ENCODE measurements around the gene CD8B.

CD8B gene

GRCh38 chr2:86818957-86819356 is 42.7 kb downstream of the CD8B start:
- Mint-ChIP-seq H3K27ac (no peak overlapping the region), H3K4me1 (no peaks in the 10 kb centered on the region), H3K9me3 (no peaks in the 10 kb centered on the region), H3K36me3 (peaks cover 2% of the 10 kb centered on the region), H3K4me3 (no peak overlapping the region), H3K27me3 (peaks cover 2% of the 10 kb centered on the region)

GRCh38 chr2:86818114-86818801 is 43.4 kb downstream of the CD8B start:
- Mint-ChIP-seq H3K27ac (no peak overlapping the region), H3K4me3 (no peak overlapping the region), H3K36me3 (peaks cover 2% of the 10 kb centered on the region), H3K9me3 (no peaks in the 10 kb centered on the region), H3K27me3 (peaks cover 1% of the 10 kb centered on the region), H3K4me1 (no peaks in the 10 kb centered on the region)

DNA sequence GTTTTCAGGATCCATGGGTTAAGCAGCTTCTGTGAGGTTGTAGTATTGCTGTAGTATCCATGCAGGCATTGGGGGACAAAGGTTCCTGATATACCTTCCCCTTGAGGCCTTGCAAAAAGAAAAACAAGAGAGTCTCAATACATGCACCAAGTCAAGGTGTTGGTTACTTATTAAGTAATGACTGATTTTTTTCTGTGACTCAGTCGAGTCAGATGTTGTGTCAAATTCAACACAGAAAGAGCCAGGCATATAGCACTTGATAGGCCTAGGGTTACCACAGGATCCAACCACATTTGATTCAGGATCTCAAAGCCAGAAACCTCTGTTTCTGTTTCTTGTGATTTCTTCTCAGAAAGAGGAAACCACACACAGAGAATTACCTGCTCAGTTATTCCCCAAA is 46.1 kb downstream of the CD8B start:
- H3K4me3 Mint-ChIP-seq: no peak overlapping the region
- H3K27me3 Mint-ChIP-seq: peaks cover 13% of the 10 kb centered on the region
- H3K9me3 Mint-ChIP-seq: no peaks in the 10 kb centered on the region
- no peaks in the 10 kb centered on the region for H3K4me1 Mint-ChIP-seq
- H3K36me3 Mint-ChIP-seq: no peaks in the 10 kb centered on the region
- no peak overlapping the region for H3K27ac Mint-ChIP-seq

DNA sequence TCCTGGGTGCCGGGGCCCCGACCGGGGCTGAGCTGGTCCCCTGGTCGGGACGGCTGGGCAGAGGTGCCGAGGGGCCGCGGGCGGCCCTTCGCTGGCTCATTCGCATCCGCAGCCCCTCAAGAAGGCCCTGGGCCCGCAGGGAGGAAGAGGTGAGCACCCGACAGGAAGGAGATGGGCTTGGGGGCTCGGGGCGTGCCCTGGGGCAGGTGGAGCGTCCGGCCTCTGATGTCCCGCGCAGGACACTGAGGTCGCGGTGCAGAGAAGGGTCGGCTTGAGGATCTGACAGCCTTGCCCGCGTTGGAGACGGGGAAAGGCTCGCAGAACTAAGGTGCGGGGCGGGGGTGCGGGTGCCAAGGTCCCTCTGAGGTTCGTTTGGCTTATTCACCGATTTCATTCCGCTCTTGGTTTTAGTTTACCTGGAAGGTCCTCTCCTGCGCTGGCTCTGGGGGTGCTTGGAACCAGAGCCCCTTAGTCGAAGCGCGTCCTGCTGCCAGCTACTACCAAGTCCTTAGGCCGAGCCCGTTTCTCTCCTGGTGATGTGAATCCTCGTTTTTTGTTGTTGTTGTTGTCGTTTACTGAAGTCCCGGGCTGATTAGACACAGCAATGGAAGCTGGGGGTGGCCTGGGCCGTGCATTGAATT is 52.1 kb downstream of the CD8B start:
- H3K27me3 Mint-ChIP-seq: peaks cover 35% of the 10 kb centered on the region
- peak overlapping the region; percentile 60 for H3K4me3 Mint-ChIP-seq
- peaks cover 22% of the 10 kb centered on the region for H3K4me1 Mint-ChIP-seq
- peak overlapping the region; percentile 4 for H3K27ac Mint-ChIP-seq
- H3K36me3 Mint-ChIP-seq: no peaks in the 10 kb centered on the region
- H3K9me3 Mint-ChIP-seq: no peaks in the 10 kb centered on the region

GRCh38 chr2:86808315-86809161 is 53.1 kb downstream of the CD8B start:
- no peaks in the 10 kb centered on the region for H3K9me3 Mint-ChIP-seq
- peaks cover 35% of the 10 kb centered on the region for H3K27me3 Mint-ChIP-seq
- peaks cover 22% of the 10 kb centered on the region for H3K4me1 Mint-ChIP-seq
- peak overlapping the region; percentile 90 for H3K4me3 Mint-ChIP-seq
- H3K36me3 Mint-ChIP-seq: no peaks in the 10 kb centered on the region
- no peak overlapping the region for H3K27ac Mint-ChIP-seq

GRCh38 chr2:86807468-86808275 is 54.0 kb downstream of the CD8B start:
- Mint-ChIP-seq H3K36me3 (no peaks in the 10 kb centered on the region), H3K27me3 (peaks cover 32% of the 10 kb centered on the region), H3K4me3 (peak overlapping the region; percentile 90), H3K27ac (peak overlapping the region; percentile 74), H3K9me3 (no peaks in the 10 kb centered on the region), H3K4me1 (peaks cover 22% of the 10 kb centered on the region)

- peak overlapping the region; percentile 74 for H3K27ac Mint-ChIP-seq
- no peaks in the 10 kb centered on the region for H3K9me3 Mint-ChIP-seq
- H3K36me3 Mint-ChIP-seq: no peaks in the 10 kb centered on the region
- H3K4me1 Mint-ChIP-seq: peaks cover 22% of the 10 kb centered on the region
- H3K4me3 Mint-ChIP-seq: peak overlapping the region; percentile 90
- peaks cover 30% of the 10 kb centered on the region for H3K27me3 Mint-ChIP-seq
These were observed 54.6 kb downstream of the CD8B start for GRCh38 chr2:86807133-86807467.

GRCh38 chr2:86806059-86806857 is 55.4 kb downstream of the CD8B start:
- Mint-ChIP-seq H3K27me3 (peaks cover 24% of the 10 kb centered on the region), H3K27ac (no peak overlapping the region), H3K4me1 (peaks cover 22% of the 10 kb centered on the region), H3K36me3 (no peaks in the 10 kb centered on the region), H3K9me3 (no peaks in the 10 kb centered on the region), H3K4me3 (no peak overlapping the region)

DNA sequence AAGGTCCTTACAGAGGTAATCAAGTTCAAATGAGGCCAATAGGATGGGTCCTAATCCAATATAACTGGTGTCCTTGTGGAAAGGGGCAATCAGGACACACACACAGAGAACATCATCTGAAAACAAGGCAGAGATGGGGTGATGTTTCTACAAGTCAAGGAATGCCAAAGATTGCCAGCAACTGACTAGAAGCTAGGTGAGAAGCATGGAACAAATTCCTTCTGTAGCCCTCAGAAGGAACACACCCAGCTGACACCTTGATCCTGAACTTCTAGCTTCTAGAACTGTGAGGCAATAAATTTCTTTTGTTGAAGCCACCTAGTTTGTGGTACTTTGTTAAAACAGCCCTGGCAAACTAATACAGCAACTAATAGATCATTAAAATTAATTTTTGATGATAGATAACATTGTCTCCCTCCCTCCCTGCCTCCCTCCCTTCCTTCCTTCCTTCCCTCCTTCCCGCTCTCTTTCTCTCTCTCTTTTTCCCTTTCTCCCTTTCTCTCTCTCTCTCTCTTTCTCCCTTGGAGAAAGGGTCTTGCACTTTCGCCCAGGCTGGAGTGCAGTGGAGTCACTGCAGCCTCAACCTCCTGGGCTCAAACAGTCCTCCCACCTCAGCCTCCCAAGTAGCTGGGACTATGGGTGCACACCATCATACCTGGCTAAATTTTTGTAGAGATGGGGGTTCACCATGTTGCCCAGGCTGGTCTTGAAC is 60.7 kb downstream of the CD8B start:
- H3K4me1 Mint-ChIP-seq: no peaks in the 10 kb centered on the region
- H3K9me3 Mint-ChIP-seq: peaks cover 13% of the 10 kb centered on the region
- H3K27me3 Mint-ChIP-seq: peaks cover 2% of the 10 kb centered on the region
- no peak overlapping the region for H3K4me3 Mint-ChIP-seq
- no peak overlapping the region for H3K27ac Mint-ChIP-seq
- peaks cover 9% of the 10 kb centered on the region for H3K36me3 Mint-ChIP-seq

DNA sequence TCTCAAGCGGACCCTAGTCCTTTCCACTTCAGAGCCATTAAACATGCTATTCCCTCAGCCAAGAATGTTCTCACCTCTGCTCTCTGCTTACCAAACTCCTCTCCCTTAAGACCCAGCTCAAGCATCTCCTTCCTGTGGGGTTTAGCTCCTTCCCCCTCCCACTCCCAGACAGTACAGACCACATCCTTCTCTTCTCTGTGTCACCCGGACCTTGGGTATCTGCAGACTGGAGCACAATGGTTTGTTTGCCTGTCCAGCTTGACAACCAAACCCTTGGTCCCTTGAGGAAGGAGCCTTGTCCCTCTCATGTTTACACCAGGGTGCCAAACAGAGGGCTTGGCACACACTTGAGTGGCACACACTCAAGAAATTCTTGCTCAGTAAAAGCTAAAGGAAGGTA is 66.8 kb downstream of the CD8B start:
- peaks cover 16% of the 10 kb centered on the region for H3K36me3 Mint-ChIP-seq
- H3K27ac Mint-ChIP-seq: peak overlapping the region; percentile 16
- peaks cover 24% of the 10 kb centered on the region for H3K4me1 Mint-ChIP-seq

DNA sequence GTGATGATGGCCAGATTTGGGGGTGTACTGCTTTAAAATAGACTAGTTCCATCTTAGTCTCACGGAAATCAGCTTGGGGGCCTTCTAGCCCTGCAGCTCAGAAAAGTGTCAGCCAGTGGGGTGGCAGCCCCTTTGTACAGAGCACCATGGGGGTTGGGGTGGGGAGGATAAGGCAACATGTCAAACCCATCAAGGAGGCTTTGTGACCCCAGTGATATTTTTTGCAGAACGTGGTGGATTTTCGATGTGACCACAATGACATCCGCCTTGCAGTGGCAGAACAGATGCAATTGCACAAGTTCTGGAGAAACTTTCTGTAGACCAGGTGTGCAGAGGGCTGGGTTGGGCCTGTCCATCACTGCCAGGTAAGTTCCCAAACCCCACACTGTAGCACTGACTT is 67.9 kb downstream of the CD8B start:
- Mint-ChIP-seq H3K36me3 (peaks cover 16% of the 10 kb centered on the region), H3K27me3 (peaks cover 46% of the 10 kb centered on the region), H3K27ac (no peak overlapping the region), H3K4me3 (no peak overlapping the region), H3K9me3 (peaks cover 23% of the 10 kb centered on the region), H3K4me1 (peaks cover 24% of the 10 kb centered on the region)

More for the DNA sequence above, 66.8 kb downstream of the CD8B start:
- Mint-ChIP-seq H3K9me3 (peaks cover 23% of the 10 kb centered on the region), H3K4me3 (no peak overlapping the region), H3K27me3 (peaks cover 46% of the 10 kb centered on the region)

DNA sequence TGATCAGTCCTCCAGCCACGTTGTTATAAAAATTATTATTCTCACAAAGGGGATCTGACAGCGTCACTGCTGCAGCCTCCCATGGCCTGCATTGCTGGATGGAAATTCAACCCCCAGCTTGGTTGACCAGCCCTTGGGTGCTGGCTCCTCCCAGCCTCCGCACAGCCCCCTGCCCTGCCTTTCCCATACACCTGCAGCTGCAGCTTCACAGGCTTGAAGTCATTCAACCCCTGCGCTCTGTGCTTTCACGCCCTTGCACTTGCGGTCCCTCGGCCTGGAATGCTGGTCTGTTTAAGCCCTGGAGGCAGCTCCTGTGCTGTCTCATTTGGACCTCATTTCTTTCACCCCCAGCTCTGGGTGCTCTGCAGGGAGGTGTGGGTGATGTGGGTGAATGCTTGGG is 70.1 kb downstream of the CD8B start:
- H3K27me3 Mint-ChIP-seq: peaks cover 49% of the 10 kb centered on the region
- peak overlapping the region; percentile 89 for H3K4me3 Mint-ChIP-seq
- peaks cover 16% of the 10 kb centered on the region for H3K9me3 Mint-ChIP-seq
- H3K27ac Mint-ChIP-seq: no peak overlapping the region
- H3K36me3 Mint-ChIP-seq: peaks cover 10% of the 10 kb centered on the region
- peaks cover 24% of the 10 kb centered on the region for H3K4me1 Mint-ChIP-seq

DNA sequence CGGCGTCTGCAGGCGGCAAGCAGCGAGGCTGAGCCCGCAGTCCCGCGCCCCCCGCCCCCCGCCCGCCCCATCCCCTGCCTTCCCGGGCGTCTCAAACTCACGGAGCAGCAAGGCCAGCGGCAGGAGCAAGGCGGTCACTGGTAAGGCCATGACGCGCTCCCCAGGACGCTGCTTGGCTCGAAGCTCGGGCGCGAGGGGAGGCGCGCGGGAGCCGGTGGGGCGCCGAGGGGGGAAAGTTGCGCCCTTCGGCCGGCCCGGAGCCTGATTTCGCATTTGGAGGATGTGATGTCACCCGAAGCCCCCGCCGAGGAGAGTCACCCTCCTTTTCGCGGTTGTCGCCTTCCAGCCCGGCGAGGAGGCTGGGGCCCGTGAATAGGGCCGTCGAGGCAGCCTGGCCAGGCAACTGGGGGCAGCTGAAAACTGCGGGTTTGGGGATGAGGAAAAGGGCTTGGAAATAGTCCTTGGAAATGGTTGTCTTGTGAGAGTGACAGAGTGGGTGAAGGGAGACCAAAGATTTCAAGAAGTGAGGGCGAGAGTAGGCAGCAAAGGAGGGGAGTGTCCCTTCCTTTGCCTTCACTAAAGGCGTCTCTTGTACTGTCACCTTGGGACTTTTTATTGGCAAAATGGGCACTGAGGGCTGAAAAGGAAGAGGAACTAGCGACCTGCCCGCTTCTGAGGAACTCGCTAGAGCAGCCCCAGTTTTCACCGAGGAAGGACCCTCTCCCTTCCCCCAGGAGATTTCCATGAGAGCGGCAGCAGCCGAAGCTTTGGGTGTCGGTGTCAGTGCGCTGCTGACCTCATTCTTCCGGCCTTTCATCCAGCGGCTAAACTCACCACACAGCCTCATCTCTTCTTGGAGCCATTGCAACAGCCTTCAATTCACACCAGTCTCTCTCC is 70.8 kb downstream of the CD8B start, which contains the start of gene CD8A:
Gene CD8A, minus strand, starts transcription at position 238 of the 897 bp plus-strand sequence. Its CDS starts 88 bp downstream, at position 150.
- peaks cover 24% of the 10 kb centered on the region for H3K4me1 Mint-ChIP-seq
- H3K9me3 Mint-ChIP-seq: peaks cover 9% of the 10 kb centered on the region
- H3K4me3 Mint-ChIP-seq: peak within 1 kb of the TSS; percentile 89
- peaks cover 47% of the 10 kb centered on the region for H3K27me3 Mint-ChIP-seq
- no peak within 1 kb of the TSS for H3K27ac Mint-ChIP-seq
- H3K36me3 Mint-ChIP-seq: peaks cover 6% of the 10 kb centered on the region

Measured in activated naive CD4-positive, alpha-beta T cell treated with anti-CD3 and anti-CD28 coated beads, Interleukin-2, amount 50 U/mL, for 24 hours (primary cell).